ENCODE measurements around the gene GSTM4.

- TF ChIP-seq CTCF (IDR thresholded peaks at IDR 0.05; ENCODE audit: borderline replicate concordance, extremely low read depth, low read length, poor library complexity, severe bottlenecking) (no peak), EZH2 (IDR thresholded peaks at IDR 0.05; ENCODE audit: borderline replicate concordance, low read depth, low read length, severe bottlenecking) (no peak)
These were observed 13.5 kb downstream of the GSTM4 start for GRCh38 chr1:109669246-109669948.

Data from DND-41 (cell line).